ENCODE results near the gene CRACR2A.

Gene CRACR2A

DNA sequence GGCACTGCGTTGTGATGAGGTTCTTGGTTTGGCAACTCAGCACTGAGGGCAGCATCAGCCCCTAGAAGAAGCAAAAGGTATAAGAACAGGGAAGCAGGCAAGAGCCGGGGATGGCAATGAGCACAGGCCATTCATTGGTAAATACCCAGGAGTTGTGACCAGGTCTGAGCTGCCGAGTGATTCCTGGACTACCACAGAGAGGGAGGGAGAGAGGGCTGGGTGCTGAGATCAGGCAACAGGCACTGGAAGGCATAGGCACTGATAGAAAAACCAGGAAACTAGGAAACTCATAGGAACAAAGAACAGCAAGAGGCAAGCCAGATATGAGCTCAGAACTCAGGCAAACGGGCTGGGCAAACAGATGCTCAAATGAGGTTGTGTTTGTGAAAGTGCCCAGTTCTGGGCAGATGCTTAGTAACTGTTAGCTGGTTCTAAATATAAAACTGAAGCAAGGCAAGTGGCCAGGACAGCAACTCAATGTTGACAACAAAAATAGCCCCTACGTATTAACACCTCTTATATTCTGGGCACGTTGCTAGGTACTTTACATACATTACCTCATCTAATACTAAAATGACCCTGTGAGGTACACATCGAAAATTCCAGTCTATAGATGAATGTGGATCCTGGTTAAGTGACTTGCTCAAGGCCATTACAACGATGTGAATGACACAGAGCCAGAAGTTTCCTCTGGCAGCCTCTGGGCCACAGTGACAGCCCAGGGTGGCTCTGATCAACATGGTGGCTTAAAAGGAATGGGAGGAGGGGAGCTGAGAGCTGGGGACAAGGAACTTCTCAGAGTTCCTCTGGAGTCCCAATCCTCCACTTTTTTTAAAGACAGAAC lies 140.8 kb downstream of the CRACR2A start:
- no peak for DNase-seq

DNA sequence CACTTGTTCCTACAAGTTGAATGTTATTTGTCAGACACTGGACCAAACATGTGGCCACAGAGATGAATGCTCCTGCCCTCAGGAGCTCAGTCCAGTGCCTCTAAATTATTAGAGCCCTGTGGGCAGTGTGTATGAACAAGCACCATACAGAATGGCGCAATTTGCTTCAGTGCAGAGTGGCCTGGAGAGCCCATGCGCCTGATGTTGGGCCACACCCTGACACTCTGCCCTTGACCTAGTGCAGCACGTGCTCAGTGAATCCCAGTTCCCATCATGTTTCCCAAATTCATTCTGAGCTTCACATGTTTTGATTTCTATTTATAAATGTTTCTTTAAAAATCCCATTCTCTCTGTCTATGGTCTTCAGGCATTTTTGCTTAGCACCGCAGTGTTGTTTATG lies 145.1 kb downstream of the CRACR2A start:
- no peak for DNase-seq

DNA sequence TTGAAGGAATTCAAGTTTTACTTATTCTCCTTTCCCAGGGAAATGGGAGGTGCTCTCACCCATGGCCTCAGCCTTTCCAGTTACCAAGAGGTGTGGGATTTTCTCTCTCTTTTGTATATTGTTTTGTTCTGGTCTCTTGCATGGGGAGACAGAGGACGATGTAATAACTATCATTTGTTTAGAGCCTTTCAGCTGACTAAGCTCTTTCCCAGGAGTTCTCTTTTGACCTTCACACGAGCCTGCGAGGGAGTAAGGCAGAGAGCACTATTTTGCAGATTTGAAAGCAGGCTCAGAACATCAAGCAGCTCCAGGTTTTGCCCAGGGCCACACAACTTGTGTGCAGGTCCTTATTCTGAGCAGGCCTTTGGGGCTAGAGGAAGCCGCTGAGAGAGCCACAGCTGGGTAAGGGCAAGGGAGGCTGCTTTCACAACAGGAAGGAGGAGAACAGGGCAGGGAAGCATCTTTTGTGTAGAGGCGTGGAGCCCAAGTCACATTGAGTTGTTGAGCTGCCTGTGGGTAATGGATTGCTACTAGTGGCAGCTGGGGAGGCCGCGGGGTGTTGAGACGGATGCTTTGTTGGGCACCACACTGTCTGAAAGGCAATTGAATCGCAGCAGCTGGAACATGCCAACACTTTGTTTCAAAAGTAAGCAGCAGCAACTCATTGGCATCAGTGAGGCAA lies 145.7 kb downstream of the CRACR2A start:
- no peak for DNase-seq

DNA sequence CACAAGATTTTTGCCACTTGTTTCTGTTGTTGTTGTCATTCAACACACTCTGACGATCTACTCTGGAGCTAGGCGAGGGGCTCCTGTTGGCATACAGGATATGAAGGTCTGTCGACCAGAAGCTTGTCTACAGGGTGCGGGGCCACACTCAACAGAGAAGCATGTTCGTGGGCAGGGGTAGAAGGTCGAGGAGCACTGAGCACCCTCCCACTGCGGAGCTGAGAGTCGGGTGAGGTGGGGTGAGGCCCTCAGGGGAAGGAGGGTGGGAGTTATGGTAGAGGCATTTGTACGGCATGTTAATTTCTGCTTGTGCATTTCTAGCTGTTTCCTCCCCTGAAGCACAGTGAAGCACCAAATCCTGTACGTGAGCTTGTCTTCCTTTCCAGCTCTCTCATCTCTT lies 146.8 kb downstream of the CRACR2A start:
- DNase-seq = no peak

DNA sequence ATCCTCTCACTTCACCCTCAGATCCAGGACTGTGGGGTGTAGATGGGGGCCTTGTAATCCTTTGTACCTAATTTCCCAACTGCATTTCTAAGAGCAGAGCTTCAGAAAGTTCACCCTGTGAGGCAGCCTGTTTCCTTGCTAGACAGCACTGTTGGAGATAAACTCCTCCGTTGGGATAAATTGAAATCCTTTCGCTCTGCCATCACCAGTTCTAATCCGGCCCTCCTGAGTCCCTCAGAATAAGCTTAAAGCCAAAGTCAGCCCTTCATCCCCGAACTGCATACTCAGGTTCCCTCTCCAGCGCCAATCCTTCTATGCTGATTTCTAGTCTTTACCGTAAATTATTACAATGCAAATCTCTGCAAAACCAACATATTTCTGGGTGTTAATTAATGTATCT lies 147.2 kb downstream of the CRACR2A start:
- no peak for DNase-seq

DNA sequence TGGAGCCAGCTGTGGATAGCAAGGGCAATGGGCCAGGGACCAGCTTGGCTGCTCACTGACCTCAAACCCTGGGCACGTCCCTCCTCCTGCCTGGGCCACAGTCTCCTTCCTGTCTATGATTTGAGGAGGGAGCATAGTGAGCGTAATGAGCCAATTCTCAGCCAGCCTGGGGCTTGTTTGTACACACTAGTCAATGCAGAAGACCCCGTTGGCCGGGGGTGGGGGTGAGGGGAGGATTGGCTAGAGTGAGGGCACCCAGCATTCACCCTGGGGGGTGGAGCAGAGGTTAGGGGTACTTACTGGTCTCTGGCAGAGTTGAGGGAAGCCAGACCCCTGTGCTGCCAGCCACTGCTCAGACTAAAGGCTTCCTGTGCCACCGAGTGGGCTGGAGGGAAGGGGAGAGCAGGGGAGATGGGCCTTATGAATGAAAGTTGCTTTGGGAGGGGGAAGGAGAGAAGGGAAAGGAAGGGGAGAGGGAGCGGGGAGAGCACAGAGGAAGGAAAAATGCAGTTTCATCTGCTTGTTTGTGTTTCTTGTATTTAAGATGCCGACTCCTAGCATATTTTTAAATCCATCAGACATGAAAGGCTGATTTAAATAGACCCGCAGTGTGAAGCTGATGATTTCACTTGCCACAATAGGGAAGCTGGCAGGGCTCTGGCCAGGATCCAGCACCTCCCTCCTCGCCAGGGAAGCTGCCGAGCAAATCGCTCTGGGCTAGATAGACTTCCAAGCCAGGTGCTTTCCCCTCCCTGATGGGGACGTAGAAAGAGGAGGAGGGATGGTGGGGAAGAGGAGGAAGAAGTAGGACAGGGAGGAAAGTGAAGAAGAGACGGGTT lies 147.9 kb downstream of the CRACR2A start:
- DNase-seq = peak; percentile 77

DNA sequence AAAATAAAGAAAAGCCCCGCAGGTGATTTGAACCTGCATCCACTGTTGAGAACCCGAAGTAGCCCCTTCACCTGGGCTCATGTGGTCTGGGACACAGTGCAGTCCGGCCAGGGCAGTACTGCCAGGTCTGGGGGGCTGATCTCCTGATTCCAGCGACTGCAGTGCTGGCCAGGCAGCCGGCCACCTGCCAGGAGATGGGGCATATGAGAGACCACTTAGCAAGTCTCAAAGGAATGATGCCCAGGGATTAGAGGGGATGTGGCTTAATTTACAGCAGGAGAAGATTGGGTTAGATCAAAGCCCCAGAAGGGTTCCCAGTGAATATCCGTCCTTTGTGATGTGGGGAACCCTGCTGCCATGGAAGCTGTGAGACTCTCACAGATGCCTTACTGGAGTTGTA lies 148.6 kb downstream of the CRACR2A start:
- DNase-seq = no peak

DNA sequence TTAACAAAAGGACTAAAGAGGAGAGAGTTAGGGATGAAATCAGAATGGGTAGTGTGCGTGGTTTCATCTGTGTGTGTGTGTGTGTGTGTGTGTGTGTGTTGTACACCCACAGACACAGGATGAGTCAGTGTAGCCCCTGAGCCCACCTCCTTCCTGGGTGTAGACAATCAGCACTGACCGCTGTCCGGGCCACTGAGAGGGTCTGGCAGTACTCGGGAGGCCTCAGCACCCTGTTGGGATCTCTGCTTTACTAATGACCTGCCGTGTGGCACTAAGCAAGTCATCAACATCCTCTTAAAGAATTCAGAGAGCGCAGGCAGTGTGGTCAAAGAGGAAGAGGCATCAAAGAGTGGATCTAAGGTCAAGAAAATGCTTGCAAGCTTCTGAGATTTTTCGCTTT lies 149.3 kb downstream of the CRACR2A start:
- no peak for DNase-seq

DNA sequence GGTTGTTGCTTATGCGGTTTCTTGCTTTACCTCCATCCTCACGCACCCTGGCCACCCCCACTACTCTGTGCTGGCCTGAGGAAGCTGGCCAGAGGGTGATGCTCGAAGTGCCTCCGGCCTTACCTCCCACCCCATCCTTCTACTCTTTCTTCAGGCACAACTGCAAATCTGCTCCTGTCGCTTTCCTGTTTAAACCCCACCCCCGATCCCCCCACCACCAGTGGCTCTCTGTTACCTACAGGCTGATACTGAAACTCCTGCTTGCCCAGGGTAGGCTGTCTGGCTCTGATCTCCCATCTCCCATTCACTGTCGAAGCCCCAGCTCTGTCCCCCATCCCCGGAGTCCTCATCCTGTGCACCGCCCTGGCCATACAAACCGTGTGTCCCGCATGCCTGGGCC lies 150.4 kb downstream of the CRACR2A start:
- no peak for DNase-seq

DNA sequence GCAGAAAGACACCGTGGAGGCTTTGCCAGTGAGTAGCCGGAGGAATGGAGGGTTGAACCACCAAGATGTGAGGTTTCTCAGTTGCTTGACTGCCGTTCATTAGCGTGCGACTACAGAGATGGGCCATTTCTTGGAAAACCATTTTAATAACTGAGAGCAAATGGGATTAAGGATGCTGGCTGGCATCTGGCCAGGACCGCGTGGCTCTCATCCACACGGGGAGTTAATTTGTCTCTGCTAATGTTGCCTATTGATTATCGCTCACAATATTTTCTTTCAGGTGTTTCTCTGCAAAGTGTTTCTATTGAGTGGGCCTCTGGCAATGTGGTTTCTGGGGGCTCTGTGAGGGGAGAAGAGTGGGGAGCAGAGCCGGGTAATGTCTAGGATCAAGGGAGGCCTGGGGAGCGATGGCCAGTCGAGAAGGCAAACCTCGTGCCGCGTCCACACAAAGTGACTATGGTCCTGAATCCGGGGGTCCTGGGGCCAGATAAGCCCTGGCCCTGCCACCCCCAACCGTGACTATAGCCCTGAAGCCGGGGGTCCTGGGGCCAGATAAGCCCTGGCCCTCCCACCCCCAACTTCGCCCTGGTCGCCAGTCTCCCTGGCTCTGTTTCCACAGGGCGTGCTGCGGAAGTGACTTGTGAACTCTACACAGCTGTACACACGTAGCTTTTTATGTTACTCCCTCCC lies 151.3 kb downstream of the CRACR2A start:
- no peak for DNase-seq

DNA sequence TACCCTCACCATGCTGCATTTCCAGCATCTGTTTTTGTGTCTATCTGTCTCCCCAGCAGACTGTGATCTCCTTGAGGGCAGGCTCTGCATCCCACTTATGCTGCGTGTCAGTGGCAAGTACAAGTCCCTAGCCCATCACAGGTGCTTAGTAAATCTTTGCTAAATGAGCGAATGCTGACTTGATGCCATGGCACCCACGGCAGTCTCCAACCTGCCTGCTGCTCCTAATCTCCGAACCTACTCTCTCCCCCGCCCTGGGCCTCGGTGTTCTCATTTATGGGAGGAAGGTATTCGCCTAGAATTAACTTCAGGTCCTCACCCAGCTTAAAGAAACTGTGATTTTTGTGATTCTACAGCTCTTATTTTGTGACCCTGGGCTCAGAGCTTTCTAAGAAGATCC lies 152.0 kb downstream of the CRACR2A start:
- no peak for DNase-seq

DNA sequence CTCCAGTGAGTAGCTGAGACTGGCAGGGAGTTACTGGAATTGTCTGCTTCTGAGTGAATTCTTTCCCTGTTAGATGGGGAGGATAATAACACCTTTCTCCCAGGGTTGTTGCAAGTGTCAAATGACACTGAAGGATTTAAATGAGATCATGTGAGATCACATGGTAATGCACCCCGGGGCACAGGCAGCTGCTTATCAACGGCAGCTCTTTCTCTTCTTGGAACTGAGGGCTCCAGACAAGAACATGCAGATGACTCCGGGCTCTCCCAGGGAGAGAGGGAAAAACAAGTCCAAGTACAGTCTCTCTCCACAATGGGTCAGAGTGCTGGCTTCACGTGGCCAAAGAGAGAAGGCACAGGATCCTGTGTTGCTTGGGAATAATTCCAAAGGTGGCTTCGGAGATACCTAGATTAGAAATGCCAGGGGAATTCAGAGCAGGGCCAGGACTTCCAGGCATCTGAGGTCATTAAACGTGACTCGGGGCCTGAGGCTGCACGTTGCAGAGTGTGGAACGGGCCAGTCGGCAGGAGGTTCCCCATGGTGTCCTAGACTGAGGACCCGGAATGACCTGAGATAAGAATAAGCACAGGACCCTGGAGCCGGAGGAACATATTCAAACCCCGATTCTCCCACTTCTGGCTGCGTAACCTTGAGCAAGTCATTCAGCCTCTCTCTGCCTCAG lies 152.7 kb downstream of the CRACR2A start:
- no peak for DNase-seq

DNA sequence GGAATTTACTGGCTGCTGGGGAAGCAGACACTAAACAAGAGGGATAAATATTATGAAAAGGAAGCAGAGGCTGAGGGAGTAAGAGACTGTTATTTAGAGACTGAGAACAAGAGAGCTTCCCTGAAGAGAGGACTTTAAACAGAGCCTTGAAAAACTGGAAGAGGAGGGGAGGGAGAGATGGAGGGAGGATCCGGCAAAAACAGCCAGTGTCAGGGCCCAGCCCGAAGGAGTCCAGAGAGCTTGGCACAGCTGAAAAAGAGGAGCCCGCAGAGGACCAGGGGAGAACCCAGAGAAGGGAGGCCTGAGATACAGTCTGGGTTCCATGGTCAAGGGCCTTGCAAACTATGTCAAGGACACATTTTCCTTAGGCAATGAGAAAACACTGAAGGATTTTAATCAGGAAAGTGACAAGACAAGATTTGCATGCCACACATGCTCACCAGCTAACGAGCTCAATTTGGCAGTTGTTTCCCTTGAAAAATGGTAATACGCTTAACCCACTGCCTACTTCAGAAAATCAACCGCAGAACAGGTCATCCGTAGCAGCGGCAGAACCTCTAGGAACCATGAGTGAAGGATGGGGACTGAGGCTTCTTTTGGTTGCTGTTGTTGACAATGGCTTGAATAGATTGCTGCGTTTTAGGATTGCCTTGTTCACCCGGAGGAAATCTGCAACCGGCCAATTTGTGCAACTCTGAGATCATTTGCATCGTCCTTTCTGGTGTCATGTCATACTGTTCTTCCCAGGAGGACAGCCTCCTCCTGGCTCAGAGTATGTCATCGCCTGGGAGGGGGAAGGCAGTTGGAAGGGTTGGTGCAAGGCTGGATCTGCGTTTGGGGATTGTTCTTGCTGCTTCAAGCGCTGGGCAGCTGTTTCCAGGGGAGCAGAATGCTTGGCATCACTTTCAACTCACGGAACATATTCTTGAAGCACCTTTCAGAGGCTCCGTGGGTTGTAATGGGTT lies 153.7 kb downstream of the CRACR2A start:
- DNase-seq = no peak

DNA sequence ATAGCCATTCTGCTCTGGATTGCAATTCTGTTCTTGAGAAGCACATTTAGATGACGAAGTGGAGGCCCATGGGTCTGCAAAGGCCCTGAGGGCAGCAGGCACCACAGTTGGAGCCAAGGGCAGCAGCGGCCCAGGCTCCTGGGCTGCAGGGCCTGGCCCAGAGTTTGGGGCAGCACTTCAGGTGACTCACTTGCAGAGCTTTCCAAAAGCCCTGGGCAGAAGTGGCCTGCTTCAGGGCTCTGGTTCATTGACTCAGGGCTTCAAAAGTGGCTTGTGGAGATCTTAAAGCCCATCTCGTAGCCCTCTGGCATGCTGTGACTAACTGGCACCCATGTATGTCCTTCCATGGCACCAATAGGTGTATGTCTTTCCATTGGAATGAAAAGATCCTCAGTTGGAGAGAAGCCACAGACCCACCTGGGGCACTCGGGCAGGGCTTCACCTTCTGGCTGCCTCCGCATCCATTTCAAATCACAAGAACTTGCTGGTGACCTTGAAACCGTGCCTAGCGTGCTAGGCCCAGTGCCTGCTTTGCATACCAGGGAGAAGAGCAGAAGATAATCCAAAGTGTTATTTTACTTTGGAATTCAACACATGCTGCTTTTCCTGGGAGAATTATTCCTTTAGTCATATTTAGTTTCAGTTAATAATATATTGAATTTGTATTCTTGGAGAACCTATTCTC lies 155.2 kb downstream of the CRACR2A start:
- DNase-seq = no peak

DNA sequence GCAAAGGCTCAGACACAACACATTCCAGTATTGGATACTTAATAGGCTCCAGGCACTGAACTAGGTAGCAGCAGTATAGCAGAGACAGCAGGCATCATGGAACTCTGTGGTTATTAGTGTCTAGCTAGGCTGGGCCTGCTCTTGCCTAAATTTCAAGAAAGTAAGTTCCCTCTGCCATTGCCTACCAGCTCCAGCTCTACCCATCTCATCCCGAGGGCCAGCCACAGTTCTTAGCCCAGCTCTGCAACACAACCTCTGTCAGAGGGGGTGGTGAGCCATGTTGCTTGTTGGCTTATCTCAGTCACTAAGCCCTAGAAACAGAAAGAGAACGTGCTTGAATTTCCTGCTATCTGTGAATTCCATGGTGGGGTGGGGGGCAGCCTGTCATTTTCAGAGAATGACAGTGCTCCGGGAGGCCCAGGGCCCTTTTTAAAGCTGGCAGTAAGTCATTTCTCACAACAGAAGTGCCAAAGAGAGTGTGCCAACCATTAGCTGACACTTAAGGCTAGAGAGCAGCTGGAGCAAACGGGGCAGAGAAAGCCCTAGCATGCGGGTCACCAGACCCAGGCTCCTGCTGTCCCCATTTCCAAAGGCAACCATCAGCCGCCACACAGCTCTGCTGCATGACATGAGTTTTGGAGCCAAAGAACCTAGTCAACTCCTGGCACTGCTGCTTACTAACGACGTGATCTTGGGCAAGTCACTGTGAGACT lies 156.1 kb downstream of the CRACR2A start:
- DNase-seq = no peak

DNA sequence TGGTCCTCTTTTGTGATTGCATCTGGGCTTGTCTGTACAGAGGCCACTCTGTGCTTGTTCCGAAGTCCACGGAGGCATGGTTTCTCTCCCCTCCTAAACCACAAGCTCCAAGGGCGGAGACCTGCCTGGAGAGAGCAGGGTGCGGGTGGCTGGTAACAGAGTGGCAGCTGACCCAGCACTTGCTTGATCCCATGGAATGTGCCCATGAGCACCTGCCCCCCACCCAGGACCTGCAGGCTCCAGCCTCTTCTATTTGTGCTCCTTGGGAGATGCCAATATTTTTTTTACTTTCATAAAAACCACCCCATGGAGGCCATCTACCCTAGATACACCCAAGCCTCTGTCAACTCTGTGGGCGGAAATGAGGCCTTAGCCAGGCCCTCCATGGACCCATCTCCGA lies 157.2 kb downstream of the CRACR2A start:
- no peak for DNase-seq

DNA sequence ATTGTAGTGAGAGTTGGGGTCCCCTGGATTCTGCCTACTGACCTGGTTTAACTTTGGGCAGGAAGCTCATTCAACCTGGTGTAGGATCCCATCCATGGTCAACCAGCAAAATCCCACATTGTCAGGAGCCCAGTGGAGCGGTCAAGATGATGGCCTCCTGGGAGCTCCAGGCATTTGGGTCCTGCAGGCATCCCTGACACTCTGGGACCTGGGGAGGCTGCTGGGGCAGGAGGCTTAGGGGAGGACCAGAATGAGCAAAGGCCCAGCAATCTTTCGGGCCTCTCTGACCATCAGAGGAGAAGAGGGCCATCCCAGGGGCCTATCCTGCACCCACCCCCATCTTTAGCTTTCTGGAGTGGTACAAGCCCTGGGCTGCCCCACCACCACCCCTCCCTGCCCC lies 157.9 kb downstream of the CRACR2A start:
- DNase-seq = no peak

DNA sequence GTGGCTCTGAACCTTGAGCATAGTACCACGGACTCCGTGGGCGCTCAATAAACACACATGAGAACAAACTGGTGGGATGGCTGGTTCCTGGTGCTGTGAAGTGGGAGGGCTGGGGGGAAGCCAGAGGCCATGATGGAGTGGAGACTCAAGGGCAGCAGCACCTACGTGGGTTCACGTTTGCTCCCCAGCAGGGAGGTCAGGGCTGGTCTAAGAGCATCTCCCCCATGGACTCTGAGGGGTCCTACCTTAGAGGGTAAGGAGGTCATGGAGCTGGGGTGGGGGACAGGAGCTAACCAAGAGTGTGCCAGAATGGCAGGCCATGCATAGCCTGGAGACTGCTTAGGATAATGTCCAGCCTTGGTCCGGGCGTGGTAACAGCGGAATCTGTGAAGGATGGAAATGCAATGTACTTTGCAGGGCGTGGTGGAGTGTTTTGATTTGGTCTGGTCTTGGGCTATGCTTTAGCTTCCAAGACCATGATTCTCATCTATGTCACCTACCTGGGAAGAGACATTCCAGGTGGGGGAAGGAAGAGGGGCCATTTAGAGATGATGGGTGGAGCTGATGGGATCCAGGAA lies 158.9 kb downstream of the CRACR2A start:
- no peak for DNase-seq

DNA sequence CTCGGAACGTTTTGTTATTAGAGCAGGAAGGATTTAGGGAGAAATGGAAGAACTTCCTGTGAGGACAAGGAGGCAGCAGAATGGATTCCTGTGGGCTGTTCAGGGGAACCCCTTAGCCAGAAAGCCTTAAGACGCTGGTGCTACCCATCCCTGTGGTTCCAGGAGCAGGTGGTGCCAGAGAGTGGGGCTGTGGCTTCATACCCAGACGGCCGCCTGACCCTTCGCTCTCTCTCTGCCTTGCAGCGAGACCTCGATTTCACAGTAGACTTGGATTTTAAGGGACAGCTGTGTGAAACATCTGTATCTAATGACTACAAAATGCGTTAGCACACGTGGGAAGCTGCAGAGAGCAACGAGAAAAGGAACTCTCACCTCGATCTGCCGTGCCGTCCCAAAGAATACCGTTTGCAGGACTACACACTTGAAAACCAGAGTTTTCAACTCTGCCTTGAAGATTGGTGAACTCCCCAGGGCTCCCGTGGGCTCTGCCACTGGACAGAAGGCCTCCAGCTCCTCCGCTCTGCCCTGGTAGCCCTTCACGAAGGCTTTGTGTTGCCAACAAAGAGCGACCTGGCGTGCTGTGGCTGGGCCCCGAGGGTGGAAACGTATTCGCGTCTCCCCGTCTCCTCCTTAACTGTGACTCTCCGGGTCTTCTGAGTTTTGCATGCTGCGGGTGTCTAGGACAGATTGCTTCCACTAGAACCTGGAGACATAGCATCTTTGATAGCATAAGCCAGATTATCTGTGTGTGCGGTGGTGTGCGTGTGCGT lies 159.9 kb downstream of the CRACR2A start:
- DNase-seq = no peak
